GM12801 (cell line): ENCODE data around the gene ZNF141.

Experiments used
- TF ChIP-seq, protein P1 (sequence below): IDR thresholded peaks from one replicate; pipeline ENCODE4 v1.5.1; 2011; ENCODE audit warnings: control low read depth; ENCODE audit not compliant: insufficient read length; ENCODE audit errors: extremely low read depth

The ZNF141 gene

DNA sequence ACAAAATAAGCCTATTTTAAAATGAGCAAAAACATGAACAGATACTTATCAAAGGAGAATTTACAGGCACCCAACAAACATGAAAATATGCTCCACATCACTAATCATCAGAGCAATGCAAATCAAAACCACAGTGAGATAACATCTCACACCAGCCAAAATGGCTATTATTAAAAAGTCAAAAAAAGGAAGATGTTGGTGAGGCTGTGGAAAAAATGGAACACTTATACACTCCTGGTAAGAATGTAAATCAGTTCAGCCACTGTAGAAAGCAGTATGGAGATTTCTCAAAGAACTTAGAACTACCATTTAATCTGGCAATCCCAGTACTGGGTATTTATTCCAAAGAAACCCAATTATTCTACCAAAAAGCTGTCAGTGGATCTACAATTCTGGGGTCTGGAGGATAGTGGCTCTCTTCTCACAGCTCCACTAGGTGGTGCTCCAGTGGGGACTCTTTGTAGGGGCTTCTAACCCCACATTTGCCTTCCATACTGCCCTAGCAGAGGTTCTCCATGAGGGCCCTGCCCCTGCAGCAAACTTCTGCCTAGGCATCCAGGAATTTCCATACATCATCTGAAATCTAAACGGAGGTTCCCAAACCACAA, 23.2 kb upstream of the ZNF141 start:
- TF ChIP-seq, protein P1, sequence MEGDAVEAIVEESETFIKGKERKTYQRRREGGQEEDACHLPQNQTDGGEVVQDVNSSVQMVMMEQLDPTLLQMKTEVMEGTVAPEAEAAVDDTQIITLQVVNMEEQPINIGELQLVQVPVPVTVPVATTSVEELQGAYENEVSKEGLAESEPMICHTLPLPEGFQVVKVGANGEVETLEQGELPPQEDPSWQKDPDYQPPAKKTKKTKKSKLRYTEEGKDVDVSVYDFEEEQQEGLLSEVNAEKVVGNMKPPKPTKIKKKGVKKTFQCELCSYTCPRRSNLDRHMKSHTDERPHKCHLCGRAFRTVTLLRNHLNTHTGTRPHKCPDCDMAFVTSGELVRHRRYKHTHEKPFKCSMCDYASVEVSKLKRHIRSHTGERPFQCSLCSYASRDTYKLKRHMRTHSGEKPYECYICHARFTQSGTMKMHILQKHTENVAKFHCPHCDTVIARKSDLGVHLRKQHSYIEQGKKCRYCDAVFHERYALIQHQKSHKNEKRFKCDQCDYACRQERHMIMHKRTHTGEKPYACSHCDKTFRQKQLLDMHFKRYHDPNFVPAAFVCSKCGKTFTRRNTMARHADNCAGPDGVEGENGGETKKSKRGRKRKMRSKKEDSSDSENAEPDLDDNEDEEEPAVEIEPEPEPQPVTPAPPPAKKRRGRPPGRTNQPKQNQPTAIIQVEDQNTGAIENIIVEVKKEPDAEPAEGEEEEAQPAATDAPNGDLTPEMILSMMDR: no peak

DNA sequence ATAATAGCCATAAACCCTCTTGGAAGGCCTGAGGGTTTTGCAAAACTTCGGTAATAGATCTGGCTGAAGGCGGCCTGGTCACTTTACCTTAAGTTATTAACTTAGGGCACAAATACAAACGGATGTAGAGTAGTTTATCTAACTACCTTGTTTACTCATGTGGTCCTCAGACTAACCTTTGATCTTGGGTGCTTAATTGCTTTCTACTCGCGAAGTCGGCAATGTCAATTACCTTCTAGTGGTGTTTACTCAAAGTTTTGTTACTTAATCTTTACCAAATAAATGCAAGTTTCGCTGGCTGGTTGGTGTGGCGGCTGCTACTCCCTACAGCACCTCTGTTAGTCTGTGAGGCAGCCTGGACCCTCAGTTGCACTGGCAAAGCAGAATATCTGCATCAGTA, 8.9 kb upstream of the ZNF141 start:
- TF ChIP-seq, protein P1: no peak

DNA sequence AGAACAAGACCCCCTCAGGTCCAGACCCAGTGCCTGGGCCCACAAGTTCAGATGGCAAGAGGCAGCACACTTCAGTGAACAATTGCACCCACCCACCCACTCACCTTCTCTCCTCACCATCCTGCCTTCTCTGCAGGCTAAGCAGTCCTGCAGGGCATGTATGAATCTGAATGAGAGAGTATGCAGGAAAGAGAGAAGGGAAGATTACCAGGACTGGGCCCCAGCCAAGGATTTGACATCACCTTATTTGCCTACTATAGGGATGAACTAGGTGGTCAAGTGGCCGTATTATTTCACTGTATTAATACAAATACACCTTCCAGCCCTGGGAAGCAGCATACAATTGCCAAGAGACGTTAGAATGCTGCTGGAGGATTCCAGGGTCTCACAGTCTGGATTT, 2.1 kb upstream of the ZNF141 start:
- TF ChIP-seq, protein P1: no peak

DNA sequence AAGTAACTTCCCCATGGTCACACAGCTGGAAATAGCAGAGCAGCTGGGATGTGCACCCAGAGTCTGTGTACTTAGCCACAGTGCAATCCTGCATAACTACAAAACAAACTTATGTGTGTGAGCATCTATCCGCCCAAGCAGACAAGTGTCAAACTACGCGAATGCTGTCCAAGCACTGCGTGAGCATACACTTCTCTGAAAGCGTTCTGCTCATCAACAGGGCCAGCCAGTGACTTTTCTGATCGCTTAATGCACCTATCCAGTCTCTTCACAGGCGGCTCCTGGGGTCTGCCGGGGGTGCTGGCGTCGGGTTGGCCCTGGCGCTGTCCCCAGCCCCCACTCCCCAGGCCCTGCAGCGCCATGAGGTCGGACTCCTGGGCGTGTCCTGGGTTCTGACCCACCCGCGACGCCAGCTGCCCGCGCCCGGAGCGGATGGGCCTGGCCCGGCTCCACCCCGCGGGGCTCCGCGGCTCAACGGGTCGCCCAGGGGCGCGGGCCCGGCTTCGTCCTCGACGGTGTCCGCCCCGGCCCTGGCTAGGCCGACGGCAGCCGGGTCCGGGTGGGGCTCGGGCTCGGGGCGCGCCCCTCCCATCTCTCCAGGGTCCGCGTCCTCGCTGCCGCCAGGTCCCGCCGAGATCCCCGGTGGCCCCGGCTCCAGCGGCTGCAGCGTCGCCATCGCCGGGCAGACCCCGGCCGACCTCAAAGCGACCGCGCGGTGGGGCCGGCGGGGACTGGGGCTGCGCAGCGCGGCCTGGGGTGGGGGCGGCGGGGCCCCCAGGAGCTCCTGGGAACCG, 1.3 kb upstream of the ZNF141 start:
- TF ChIP-seq, protein P1: no peak

DNA sequence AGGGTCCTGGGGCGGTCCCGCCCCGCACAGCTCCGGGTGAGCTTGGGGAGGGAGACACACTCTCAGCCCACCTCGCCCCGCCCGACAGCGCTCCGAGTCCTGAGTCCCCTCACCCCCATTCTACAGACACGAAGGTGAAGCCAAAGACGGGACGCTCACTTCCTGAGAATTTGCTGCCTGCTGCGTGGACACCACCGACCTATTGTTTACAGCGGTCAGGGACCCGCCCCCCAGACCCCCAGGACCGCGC, 796 bp upstream of the ZNF141 start:
- TF ChIP-seq, protein P1: no peak

DNA sequence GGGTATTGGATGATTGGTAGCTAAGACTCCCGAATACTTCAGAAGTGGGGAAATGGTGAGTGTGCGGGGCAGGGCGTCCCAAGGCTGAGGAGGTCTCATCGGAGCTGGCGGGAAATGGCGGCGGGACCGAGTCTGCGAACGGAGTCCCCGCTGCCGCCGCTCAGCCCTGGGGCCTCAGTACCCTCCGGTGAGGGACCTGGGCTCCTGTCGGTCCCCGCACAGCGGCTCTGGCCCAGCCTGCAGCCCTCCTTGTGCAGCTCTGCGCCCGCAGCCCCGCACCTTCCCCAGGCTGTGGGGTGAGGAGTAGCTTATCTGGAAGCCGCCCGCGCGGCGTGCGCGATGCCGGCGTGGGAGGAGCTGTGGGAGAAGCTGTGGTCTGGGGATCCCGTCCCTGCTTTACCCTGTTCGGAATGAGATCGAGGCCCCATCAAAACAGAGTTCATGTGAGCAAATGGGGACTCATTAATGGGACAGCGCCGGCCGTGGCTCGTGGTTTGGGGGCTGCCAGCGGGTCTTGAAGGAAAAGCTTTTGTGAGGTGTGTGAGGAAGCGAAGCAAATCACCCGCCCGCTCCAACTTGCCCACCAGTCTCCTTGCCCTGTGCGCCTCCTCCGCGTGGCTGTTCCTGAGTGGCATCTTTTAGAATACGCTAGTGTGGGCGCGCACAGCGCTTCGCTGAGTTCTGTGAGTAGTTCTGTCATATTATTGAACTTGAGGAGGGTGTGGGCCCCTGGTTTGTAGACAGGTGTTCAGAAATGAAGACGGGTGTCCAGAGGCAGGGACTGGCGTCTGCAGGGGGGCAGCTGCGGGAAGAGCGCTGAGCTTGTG, 531 bp downstream of the ZNF141 start:
- TF ChIP-seq, protein P1: no peak

DNA sequence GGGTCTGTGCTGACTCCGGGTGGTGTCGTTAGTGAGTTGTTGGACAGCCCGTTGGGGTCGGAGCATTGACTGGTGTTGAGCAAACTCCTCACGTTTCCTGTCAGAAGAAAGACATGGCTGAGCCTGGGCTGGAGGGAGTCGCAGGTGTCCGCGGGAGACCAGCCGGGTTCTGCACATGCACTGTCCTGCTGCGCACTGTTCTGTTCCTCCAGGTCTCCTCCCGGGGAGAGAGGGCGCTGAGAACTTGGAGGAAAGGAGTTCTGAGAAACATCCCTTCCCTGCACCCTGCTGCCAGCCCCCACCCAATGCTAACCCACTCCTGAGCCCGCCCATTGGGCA, 1.1 kb downstream of the ZNF141 start:
- TF ChIP-seq, protein P1: no peak
